HG03196 (cell line): ENCODE measurements around the gene HID1.
"Not testable (repeated sequence)": the region's sequence is repeated elsewhere in the genome, so short reads cannot be mapped to it uniquely, and the experiment has no call there.

Experiments
- ATAC-seq: cut with Tn5 transposase; IDR thresholded peaks from one replicate; pipeline ENCODE4 v1.9.1; 2021; ENCODE audit not compliant: unreplicated experiment

The HID1 gene

GRCh38 chr17:74972107-74972972 is at the start of gene HID1:
Gene HID1, minus strand, starts transcription at chr17:74972759. Its CDS starts 103 bp downstream, at chr17:74972656.
- ATAC-seq, result no peak

GRCh38 chr17:75020331-75021110 is 48.0 kb upstream of the HID1 start:
- ATAC-seq, result no peak

GRCh38 chr17:75019710-75020109 is 47.2 kb upstream of the HID1 start:
- ATAC-seq, result no peak

- no peak for ATAC-seq
These were observed 46.6 kb upstream of the HID1 start for GRCh38 chr17:75019146-75019545.

- ATAC-seq, result no peak
These were observed 40.6 kb upstream of the HID1 start for GRCh38 chr17:75013092-75013559.

- peak; percentile 86 for ATAC-seq
These were observed 40.0 kb upstream of the HID1 start, which contains the start of gene MRPL58 for GRCh38 chr17:75012346-75013091. Gene MRPL58, plus strand, starts transcription at chr17:75012670. Its CDS starts 17 bp downstream, at chr17:75012687.

GRCh38 chr17:75012096-75012345 is 39.5 kb upstream of the HID1 start:
- ATAC-seq, result no peak

GRCh38 chr17:75011401-75012095 is 39.0 kb upstream of the HID1 start:
- ATAC-seq, result peak; percentile 2

GRCh38 chr17:75010683-75011400 is 38.3 kb upstream of the HID1 start:
- ATAC-seq, result no peak

- no peak for ATAC-seq
These were observed 36.7 kb upstream of the HID1 start for GRCh38 chr17:75009139-75009724.

GRCh38 chr17:75008373-75008772 is 35.8 kb upstream of the HID1 start:
- no peak for ATAC-seq

- no peak for ATAC-seq
These were observed 34.1 kb upstream of the HID1 start for GRCh38 chr17:75006653-75007052.

- ATAC-seq, result not testable (repeated sequence)
These were observed 33.5 kb upstream of the HID1 start for GRCh38 chr17:75006084-75006483.

GRCh38 chr17:75005291-75005690 is 32.7 kb upstream of the HID1 start:
- no peak for ATAC-seq

- ATAC-seq, result no peak
These were observed 31.8 kb upstream of the HID1 start for GRCh38 chr17:75004371-75004770.

- ATAC-seq, result no peak
These were observed 31.4 kb upstream of the HID1 start for GRCh38 chr17:75003957-75004355.

GRCh38 chr17:75003070-75003956 is 30.8 kb upstream of the HID1 start:
- ATAC-seq, result no peak

GRCh38 chr17:75001915-75002843 is 29.6 kb upstream of the HID1 start:
- no peak for ATAC-seq
